Dermis blood vessel endothelial cell (primary cell): Measurements from ENCODE around the gene EXOC1. TPM values are rescaled to one million over a fixed set of nuclear protein-coding genes. Genes with fewer than 3 reads are reported as not detected.
"Not testable (repeated sequence)": the region's sequence is repeated elsewhere in the genome, so short reads cannot be mapped to it uniquely, and the experiment has no call there.

Experiments used
- DNase-seq: peaks from one replicate; pipeline ENCODE4 v3.0.0; 2010
- total RNA-seq: library from RNA; depleted of rRNA; stranded (reverse); fragments of >200 nt; gene quantifications from 2 replicates; pipeline ENCODE4 v1.2.3, GENCODE V29; 2014

EXOC1 gene, protein sequence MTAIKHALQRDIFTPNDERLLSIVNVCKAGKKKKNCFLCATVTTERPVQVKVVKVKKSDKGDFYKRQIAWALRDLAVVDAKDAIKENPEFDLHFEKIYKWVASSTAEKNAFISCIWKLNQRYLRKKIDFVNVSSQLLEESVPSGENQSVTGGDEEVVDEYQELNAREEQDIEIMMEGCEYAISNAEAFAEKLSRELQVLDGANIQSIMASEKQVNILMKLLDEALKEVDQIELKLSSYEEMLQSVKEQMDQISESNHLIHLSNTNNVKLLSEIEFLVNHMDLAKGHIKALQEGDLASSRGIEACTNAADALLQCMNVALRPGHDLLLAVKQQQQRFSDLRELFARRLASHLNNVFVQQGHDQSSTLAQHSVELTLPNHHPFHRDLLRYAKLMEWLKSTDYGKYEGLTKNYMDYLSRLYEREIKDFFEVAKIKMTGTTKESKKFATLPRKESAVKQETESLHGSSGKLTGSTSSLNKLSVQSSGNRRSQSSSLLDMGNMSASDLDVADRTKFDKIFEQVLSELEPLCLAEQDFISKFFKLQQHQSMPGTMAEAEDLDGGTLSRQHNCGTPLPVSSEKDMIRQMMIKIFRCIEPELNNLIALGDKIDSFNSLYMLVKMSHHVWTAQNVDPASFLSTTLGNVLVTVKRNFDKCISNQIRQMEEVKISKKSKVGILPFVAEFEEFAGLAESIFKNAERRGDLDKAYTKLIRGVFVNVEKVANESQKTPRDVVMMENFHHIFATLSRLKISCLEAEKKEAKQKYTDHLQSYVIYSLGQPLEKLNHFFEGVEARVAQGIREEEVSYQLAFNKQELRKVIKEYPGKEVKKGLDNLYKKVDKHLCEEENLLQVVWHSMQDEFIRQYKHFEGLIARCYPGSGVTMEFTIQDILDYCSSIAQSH
- total RNA-seq, result 52.8 and 72.5 TPM in 2 replicates

DNA sequence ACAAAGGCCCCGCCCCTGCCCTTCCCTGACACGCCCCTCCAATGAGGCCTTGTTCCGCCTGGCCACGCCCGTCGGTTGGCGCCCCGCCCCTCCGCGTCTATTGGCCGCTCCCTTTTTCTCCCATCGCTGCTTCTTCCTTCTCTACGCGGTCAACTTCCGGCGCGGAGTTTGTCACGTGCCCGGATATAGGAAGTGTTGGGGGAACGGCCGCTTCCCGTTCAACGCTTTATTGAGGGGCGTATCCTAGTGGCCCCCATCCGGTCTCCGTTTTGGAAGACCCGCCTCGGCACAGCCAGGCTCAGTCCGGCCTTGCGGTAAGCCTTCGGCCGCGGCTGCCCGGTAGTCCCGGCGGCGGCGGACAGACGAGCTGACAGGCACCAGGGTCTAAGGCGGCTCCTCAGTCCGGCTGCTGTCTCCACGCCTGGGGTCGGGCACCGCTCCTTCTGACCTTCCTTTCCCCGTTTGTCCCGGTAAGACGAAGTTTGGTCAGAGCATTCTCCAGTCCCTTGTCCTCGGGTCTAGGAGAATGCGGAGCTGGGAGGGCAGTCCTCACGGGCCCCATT, at the start of gene EXOC1:
Gene EXOC1, plus strand, starts transcription at position 165 of the 563 bp plus-strand sequence. CDS start 4,676 bp downstream, outside the sequence.
- DNase-seq, result peak; percentile 97

DNA sequence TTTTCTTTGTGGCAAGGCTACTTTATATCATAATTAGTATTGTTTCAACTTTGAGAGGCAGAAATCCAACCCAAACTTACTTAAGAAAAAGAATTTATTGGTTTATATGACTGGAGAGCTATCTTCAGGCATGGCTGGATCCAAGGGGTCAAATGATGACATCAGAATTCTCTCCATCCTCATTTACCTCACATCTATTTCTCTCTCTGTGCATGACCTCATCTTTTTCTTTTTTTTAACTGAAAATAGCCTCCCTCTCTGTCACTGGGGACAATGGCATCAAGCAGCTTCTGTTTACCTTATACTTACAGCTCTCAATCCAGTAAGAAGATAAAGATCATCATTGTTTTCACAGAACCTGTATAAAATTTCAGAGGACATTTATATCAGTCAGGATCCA, 45.9 kb upstream of the EXOC1 start:
- DNase-seq, result no peak

DNA sequence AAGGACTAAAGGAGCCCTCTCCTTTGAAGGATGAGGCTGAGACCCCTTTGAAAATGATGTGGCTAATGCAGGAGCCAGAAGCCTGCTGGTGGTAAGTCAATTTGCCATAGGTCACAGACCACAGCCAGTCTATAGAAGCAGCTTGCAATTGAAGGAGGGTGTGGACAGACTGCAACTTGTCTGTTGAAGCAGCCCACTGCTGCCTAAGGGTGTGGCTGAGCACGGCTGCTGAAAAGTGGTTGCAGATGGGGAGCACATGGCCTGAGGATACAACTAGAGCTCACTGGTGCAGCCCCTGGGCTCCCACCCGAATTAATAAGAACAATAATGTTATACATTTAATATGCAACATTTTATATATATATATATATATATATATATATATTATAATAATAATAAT, 45.3 kb upstream of the EXOC1 start:
- DNase-seq, result no peak

DNA sequence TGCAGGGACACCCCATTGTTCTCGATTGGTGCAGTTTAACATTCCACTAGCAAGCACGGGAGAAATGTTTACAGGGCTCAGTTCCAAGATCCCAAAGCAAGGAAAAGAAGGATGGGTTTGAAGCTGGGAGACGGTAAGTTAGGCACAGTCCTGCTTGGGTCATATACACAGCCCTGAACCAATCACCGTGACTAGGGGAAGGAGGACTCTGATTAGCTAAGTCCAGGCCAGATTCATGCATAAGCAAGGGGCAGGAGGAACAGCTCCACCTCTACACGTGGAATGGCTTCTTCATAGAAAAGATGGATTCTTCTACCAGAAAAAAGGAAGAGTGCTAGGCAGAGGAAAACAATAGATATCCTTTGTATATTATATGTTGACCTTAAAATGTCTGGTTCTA, 44.8 kb upstream of the EXOC1 start:
- no peak for DNase-seq

DNA sequence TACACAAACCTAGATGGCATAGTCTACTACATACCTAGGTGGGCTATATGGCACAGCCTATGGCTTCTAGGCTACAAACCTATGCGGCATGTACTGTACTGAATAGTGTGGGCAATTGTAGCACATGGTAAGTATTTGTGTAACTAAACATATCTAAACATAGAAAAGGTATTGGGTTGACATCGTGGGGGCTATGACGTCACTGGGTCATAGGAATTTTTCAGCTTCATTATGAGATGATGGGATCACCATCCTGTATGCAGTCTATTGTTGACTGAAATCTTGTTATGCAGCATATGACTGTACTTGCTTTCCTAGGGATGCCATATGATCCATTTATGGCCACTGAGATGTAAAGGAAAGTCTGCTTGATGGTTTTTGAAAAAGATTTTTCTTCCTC, 35.8 kb upstream of the EXOC1 start:
- DNase-seq, result no peak

DNA sequence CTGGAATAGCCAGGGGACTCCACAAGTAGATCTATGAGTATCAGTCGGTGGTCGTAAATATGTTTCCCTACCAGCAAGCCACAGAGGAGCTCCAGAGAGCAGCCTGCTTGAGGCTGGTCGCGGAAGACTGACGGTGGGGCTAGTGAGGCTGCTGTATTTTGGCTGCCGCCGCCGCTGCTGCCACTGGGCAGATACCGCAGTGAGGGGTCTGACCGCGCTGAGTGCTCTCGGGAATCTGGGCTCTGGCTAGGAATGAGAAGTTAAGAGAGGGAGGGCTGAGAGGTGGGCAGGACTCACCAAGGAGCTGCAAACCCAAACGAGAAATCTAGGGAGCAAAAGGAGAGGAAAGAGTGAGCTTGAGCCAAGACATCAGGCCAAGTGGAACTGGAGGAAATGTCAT, 33.8 kb upstream of the EXOC1 start, which contains the start of gene EXOC1L:
Gene EXOC1L, plus strand, starts transcription at position 157 of the 400 bp plus-strand sequence. Its CDS starts 237 bp downstream, at position 394.
- no peak for DNase-seq

DNA sequence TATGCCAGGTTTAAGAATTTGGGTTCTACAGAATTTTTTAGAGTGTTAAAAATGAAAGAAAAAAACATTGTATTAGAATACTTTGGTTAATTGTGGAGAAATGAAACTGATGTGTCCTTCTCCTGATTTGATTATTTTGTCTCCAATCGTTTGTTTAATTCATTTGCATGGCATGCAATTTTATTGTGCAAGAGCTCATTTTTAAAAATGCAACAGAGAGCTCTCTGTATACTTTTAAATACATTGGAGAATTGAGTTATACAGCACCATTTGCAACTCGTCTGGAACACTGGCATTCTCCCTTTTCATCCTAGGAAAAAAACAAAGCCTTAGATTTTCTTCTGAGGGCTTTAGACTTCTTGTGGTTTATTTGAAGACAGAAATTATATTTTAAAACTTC, 33.2 kb upstream of the EXOC1 start:
- DNase-seq, result no peak

DNA sequence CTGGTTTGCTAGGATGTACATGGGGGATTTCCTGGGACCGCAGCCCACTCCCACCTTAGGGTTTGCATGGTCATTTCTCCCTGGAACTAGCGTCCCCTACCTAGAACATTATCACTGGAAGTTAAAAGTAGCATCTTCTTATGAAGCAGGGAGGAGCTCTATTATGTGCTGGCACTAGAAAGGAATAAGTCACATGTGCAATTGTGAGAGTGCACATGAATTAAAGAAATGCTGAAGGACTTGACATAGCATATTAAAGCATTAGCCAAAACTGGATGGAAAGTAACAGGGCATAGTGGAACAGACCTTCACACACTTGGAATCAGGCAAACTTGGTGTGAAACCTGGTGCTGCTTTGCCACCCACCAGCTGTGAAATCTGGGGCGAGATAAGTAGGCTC, 31.1 kb upstream of the EXOC1 start:
- no peak for DNase-seq

DNA sequence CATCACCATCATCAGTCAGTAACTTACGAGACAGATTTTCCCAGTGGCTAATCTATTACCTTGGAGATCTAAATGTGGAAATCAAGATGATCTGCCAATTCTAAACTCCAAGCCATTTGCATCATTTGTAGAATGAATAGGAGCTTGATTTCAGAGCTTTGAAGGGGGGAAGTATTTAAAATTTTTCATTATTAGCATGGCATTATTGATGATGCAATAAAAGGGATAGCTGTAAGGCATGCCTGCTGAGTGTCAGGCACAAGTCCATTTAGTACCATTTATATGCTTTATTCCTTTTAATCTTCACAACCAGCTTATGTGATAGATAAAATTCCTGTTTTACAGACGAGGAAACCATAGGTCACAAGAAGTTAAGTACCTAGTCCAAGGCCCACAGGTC, 28.6 kb upstream of the EXOC1 start:
- no peak for DNase-seq

DNA sequence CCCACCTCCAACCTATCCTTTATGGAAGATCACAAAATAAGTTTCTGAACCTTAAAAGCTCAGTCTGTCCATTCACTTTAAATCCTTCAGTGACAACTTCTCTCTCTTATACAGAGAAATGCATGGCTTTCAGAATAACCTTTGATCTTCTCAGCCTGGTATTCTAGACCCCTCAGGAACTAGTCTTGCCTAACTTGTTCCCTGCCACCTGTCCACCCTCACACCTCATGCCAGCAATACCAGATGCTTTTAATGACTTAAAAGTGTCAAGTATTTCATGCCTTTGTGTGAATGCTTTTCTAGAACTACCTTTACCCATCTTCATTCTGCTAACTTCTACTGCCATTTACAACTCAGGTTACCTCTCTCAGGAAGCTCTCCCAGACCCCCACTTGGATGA, 26.5 kb upstream of the EXOC1 start:
- DNase-seq, result no peak

DNA sequence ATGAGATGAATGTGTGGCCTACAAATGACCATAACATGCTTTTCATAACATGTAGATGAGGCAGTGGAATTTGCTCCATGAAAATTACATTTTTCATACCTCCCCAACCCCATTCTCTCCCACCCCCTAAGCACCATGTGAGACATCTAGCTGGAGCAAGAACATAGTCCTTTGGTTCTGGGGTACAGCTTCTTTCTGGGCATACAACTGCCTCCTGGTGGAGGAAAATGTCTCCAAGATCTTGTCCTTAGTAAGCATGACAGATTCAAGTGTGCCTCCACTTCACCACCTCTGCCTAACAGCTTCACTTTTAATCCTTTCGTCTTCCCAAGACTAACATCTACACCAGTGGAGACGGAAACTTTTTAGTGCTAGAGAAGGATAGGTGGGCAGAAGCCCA, 25.9 kb upstream of the EXOC1 start:
- no peak for DNase-seq

DNA sequence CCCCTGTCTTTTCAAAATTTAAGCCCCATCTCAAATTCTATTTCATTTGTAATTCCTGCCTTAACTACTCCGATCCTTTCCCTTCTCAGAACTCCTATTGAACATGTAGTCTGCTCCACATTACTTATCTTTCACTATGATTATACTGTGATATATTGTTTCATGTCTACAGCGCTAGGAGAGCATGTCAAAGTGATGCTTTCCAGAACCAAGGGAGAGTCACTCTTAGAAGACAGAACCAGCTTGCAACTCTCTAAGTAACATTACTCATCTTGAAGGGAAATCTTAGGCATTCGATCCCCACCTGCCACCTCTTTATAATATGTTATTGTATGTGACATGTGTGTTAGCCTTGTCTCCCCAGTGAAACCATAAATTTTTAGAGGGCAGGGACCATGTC, 23.4 kb upstream of the EXOC1 start:
- no peak for DNase-seq

DNA sequence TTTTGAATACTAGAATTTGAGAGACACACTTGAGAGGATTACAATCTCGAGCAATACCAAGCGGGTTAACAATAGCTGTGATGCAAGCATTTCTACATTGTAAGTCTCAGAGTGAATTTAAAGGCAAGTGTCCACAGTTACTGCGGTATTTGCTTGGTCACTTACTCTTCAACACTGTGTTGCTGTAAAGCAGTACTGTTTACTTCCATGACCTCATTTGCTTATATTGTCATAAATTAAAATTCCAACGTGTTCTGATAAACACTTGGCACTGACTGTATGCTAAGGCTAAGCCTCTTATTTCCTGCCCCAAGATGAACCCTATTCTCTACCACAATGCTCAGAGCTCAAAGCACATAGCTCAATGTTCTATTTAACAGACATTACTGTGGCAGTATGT, 22.7 kb upstream of the EXOC1 start:
- no peak for DNase-seq

DNA sequence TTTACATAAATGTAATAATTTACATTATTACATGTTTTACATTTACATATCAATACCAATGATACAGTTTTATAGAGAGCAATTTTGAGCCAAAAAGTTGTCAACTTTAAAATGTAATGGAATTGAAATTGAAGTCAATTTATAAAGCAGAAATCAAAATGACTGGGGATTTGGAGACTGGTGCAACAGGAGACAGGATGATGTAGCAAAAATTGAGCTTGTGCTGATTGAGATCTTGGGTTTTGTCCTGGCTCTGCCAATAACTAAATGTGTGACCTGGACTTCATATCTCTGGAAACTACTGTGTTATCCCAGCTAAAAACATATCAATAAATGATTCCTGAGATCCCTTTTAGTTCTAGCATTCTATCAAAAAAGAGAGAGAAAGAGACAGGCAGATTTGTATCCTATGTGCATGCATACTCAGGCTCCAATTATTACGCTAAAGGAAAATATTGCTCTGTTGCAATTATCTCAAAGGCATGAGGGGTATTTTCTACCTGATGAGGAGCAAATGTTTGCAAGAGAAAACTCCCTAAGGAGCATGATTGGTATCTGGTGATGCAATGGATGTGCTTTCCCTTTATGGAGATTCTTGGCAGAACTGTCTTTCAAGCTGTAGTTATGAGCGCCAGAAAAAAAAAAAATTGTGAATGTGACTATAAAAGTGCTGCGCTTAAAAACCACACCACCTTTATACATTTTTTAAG, 19.2 kb upstream of the EXOC1 start:
- DNase-seq, result no peak

DNA sequence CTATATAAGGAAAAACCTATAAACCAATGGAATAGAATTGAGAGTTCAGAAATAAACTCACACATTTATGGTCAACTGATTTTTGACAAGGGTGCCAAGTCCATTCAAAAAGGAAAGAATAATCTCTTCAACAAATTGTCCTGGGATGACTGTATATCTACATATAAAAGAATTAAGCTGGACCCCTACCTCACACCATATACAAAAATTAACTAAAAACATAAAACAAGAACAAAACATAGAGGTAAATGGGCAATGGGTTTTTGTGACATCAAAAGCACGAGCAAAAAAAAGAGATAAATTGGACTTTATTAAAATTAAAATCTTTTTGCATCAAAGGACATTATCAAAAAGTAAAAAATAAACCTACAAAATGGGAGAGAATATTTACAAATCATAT, 15.5 kb upstream of the EXOC1 start:
- DNase-seq, result no peak

DNA sequence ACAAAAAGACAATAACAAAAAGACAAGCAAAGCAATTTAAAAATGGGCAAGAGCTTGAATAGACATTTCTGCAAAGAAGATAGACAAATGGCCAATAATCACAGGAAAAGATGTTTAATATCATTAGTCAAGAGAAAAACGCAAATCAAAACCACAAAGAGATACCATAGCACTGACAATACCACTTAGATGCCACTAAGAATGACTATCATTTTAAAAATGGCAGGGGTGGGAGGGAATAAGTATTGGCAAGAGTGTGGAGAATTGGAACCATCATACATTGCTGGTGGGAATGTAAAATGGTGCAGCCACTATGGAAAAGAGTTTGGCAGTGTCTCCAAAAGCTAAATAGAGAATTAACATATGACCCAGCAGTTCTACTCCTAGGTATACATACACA, 15.1 kb upstream of the EXOC1 start:
- DNase-seq, result no peak

DNA sequence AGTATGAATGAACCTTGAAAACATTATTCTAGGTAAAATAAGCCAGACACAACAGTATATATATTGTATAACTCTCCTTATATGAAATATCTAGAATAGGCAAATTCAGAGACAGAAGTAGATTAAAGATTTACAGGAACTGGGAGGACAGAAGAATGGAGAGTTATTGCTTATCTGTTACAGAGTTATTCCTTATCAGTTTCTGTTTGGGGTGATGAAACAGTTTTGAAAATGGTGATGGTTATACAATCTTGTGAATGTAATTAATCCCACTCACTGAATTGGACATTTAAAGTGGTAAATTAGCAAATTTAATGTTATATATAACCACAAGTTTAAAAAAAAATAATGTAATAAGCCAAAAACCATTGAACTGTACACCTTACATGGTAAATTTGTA, 14.5 kb upstream of the EXOC1 start:
- no peak for DNase-seq

DNA sequence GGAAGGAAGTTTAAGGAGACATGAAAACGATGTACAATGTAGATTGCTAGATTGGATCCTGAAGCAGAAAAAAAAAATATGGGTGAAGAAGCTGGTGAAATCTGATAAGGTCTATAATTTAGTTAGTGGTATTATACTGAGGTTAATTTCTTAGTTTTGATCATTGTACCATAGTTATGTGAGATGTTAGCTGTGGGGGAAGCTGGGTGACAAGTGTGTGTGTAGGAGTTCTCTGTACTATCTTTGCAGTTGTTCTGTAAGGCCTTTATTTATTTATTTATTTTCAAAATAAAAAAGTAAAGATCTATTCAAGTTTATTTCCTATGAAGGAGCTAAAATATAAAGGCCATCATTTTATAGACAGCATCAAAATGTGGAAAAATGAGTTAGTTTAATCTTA, 12.5 kb upstream of the EXOC1 start:
- DNase-seq, result no peak

DNA sequence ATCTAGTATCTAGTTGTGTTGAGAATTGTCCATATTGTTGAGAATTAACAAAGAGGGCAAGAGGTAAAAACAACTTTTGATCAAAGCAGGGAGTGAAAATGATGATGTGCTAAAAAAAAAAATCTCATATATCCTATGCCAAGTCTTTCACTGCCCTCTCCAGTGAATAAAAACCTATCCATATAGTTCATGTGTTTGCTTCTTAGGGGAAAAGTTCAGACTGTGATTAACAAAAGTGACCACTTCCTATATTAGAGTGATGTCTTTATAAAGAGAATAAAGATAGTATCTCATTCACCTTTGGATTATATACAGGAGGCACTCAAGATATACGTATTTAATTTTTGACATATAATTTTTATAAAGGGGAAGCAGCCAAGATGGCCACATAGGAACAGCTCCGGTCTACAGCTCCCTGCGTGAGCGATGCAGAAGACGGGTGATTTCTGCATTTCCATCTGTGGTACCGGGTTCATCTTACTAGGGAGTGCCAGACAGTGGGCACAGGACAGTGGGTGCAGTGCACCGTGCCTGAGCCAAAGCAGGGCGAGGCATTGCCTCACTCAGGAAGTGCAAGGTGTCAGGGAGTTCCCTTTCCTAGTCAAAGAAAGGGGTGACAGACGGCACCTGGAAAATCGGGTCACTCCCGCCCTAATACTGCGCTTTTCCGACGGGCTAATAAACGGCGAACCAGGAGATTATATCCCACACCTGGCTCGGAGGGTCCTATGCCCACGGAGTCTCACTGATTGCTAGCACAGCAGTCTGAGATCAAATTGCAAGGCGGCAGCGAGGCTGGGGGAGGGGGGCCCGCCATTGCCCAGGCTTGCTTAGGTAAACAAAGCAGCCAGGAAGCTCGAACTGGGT, 11.8 kb upstream of the EXOC1 start:
- DNase-seq, result not testable (repeated sequence)

DNA sequence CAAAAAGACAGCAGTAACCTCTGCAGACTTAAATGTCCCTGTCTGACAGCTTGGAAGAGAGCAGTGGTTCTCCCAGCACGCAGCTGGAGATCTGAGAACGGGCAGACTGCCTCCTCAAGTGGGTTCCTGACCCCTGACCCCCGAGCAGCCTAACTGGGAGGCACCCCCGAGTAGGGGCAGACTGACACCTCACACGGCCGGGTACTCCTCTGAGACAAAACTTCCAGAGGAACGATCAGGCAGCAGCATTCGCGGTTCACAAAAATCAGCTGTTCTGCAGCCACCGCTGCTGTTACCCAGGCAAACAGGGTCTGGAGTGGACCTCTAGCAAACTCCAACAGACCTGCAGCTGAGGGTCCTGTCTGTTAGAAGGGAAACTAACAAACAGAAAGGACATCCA, 11.1 kb upstream of the EXOC1 start:
- DNase-seq, result not testable (repeated sequence)

DNA sequence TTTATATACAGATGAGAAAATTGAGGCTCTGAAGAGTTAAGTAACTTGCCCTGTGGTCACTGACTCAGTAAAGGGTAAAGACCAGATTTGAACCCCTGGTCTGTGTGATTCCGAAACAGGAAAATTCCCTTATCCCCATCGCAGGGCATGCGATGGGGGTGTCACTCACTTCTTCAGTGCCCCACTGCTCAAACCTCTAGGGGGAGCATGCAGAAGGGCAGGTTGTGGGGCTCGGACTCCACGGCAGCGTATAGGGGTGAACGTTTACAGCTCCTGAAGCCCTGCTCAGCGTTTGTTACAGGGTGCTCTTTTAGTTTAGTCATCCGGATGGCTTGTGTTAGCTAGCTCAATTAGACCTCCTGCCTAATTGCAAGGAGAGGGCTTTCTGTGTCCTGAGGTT, 3.7 kb upstream of the EXOC1 start:
- no peak for DNase-seq

DNA sequence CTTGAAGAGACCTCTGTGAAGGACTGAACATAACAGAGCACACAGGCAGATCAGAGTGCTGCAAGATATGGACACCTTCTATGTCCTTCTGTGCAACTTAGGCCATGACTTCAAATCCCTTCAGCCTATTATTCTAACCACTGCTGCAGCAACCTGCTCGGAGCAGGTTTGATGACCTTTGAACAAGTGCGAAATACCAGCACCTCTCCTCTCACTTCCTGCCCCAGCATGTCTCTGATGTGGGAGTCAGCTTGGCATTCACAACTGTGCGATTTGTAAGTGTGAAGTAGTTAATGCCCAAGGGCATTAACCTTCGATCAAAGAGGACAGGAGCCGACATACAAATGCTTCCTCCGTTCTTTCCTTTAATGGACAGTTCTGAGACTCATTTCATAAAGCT, 1.6 kb upstream of the EXOC1 start:
- DNase-seq, result no peak
